Endothelial cell of umbilical vein (primary cell): ENCODE measurements around the gene INPP5A. TPM values are rescaled to one million over a fixed set of nuclear protein-coding genes. Genes with fewer than 3 reads are reported as not detected.

Experiments
- BruUV-seq: library from RNA; stranded (reverse); fragments of 400-500 nt; replicated peaks from 2 replicates; lab custom pipeline; 2021; lab: Mats Ljungman, UMichigan
- CTCF ChIA-PET: fragments of 300-600, 350-600 bp; sonication (Branson Sonifier 250); formaldehyde crosslinking; loops from one replicate; lab custom pipeline; 2021; ENCODE audit warnings: antibody characterized with exemption, inconsistent platforms; lab: Charles Lee
- POLR2A ChIA-PET: fragments of 300-600, 350-600 bp; sonication (Branson Sonifier 250); formaldehyde crosslinking; loops from one replicate; lab custom pipeline; 2021; ENCODE audit warnings: antibody characterized with exemption, inconsistent platforms; lab: Charles Lee
- DNase-seq: peaks from one replicate; pipeline ENCODE4 v3.0.0-alpha.2; 2011; ENCODE audit warnings: low read depth, low spot score
- FAIRE-seq: peaks from 2 replicates; lab custom pipeline; 2011; peaks lifted over from hg19 to GRCh38; lab: Jason Lieb, UNC
- H2AFZ ChIP-seq: 2 replicates; pipeline ENCODE4 v1.6.0; 2012; ENCODE audit warnings: low read depth, low read length, control low read depth, inconsistent platforms
- H3K27ac ChIP-seq: 2 replicates; pipeline ENCODE4 v1.5.1; 2011; ENCODE audit warnings: low read depth, mild to moderate bottlenecking, control low read depth, low read length, moderate library complexity; ENCODE audit not compliant: insufficient read depth
- H3K27me3 ChIP-seq, 2 experiments: 2 replicates each; pipeline versions ENCODE4 v1.6.0 to v1.6.1; 2011; ENCODE audit warnings: low read length in 2 of 2, mixed read lengths in 1 of 2; ENCODE audit not compliant: control insufficient read depth in 2 of 2, insufficient read depth in 2 of 2
- H3K36me3 ChIP-seq, 2 experiments: 2 replicates in 1 of 2; 3 replicates in 1 of 2; pipeline ENCODE4 v1.5.1; 2011; ENCODE audit warnings: low read length in 2 of 2, mild to moderate bottlenecking in 1 of 2, moderate library complexity in 1 of 2; ENCODE audit not compliant: control insufficient read depth in 2 of 2, insufficient read depth in 2 of 2; ENCODE audit errors: extremely low read depth in 1 of 2
- H3K4me1 ChIP-seq: 3 replicates; pipeline ENCODE4 v1.5.1; 2011; ENCODE audit warnings: mild to moderate bottlenecking, low read length; ENCODE audit not compliant: control insufficient read depth, insufficient read depth; ENCODE audit errors: extremely low read depth
- H3K4me2 ChIP-seq: 2 replicates; pipeline ENCODE4 v1.6.1; 2011; ENCODE audit warnings: low read length, control low read depth, mixed read lengths; ENCODE audit not compliant: insufficient read depth
- H3K4me3 ChIP-seq, 3 experiments: fragments of 200-600 bp in 1 of 3; sonication (generic), shearing (Covaris generic) in 1 of 3; replicated peaks in 1 of 3; 2 replicates each; pipeline ENCODE4 v1.5.1; 2011 to 2016; ENCODE audit warnings: control low read depth in 3 of 3, low read length in 3 of 3, mild to moderate bottlenecking in 2 of 3, inconsistent platforms in 1 of 3, low read depth in 1 of 3, moderate library complexity in 1 of 3; ENCODE audit not compliant: insufficient read depth in 1 of 3
- H3K79me2 ChIP-seq: 2 replicates; pipeline ENCODE4 v1.6.0; 2012; ENCODE audit warnings: low read length, inconsistent platforms; ENCODE audit not compliant: control insufficient read depth, insufficient read depth
- H3K9ac ChIP-seq: replicated peaks from 2 replicates; pipeline ENCODE3; 2011; ENCODE audit warnings: low read length, control low read depth; ENCODE audit not compliant: insufficient read depth; ENCODE audit errors: extremely low read depth
- H3K9me1 ChIP-seq: replicated peaks from 3 replicates; pipeline ENCODE4 v1.6.0; 2011; ENCODE audit warnings: mild to moderate bottlenecking, low read length; ENCODE audit not compliant: control insufficient read depth, insufficient read depth; ENCODE audit errors: extremely low read depth
- H3K9me3 ChIP-seq: replicated peaks from 2 replicates; pipeline ENCODE4 v1.5.1; 2012; ENCODE audit warnings: low read length, inconsistent platforms; ENCODE audit not compliant: control insufficient read depth, insufficient read depth
- H4K20me1 ChIP-seq: replicated peaks from 2 replicates; pipeline ENCODE3; 2011; ENCODE audit warnings: mild to moderate bottlenecking, low read length; ENCODE audit not compliant: control insufficient read depth, insufficient read depth; ENCODE audit errors: extremely low read depth
- EZH2 ChIP-seq: IDR thresholded peaks from 2 replicates; pipeline ENCODE4 v1.6.1; 2012; ENCODE audit warnings: borderline replicate concordance, low read depth, mild to moderate bottlenecking, moderate library complexity, low read length, inconsistent platforms; ENCODE audit not compliant: severe bottlenecking
- FOS ChIP-seq: IDR thresholded peaks from 2 replicates; pipeline ENCODE4 v1.6.1; 2011; ENCODE audit warnings: mild to moderate bottlenecking, low read length, moderate library complexity, borderline replicate concordance; ENCODE audit not compliant: insufficient read depth
- GATA2 ChIP-seq: IDR thresholded peaks from 2 replicates; pipeline ENCODE4 v1.7.0; 2011; ENCODE audit warnings: low read depth, mild to moderate bottlenecking, moderate library complexity, mixed read lengths, low read length; ENCODE audit not compliant: insufficient read length, insufficient read depth
- JUN ChIP-seq: IDR thresholded peaks from 2 replicates; pipeline ENCODE4 v1.6.1; 2011; ENCODE audit warnings: borderline replicate concordance, low read depth; ENCODE audit not compliant: insufficient read length, insufficient read depth
- MYC ChIP-seq: IDR thresholded peaks from one replicate; pipeline ENCODE4 v1.6.1; 2011; ENCODE audit warnings: mild to moderate bottlenecking, low read depth, low read length
- POLR2A ChIP-seq: IDR thresholded peaks from 2 replicates; pipeline ENCODE4 v1.6.1; 2012; ENCODE audit warnings: low read depth, mild to moderate bottlenecking, control low read depth, low read length
- POLR2AphosphoS5 ChIP-seq: IDR thresholded peaks from 2 replicates; pipeline ENCODE4 v1.6.1; 2012; ENCODE audit warnings: low read depth, mild to moderate bottlenecking, control low read depth, low read length, moderate library complexity; ENCODE audit not compliant: insufficient read depth
- dilution Hi-C: fragments of 300-500 bp; cut with MboI; formaldehyde crosslinking; loops from one replicate; pipeline ENCODE4 v1.15.0; 2019; ENCODE audit warnings: low sequenced_read_pairs; ENCODE audit not compliant: extremely low pct_ligation_motif_present
- intact Hi-C: fragments of 100-400 bp; cut with micrococcal nuclease; formaldehyde crosslinking; loops from one replicate; pipeline ENCODE4 v1.10.0; 2022
- polyA plus RNA-seq, 4 experiments: library from polyadenylated mRNA; depleted of rRNA in 3 of 4; stranded (reverse) in 3 of 4; unstranded in 1 of 4; fragments of >200 nt; gene quantifications; 2 replicates each; pipeline versions ENCODE4 v1.2.1 to v1.2.3, GENCODE V29; 2011 to 2012; ENCODE audit warnings: missing spikeins in 1 of 4
- total RNA-seq: library from RNA; stranded (reverse); gene quantifications from 2 replicates; pipeline ENCODE4 v1.2.3, GENCODE V29; 2021
- TF ChIP-seq, protein P1 (sequence below): IDR thresholded peaks from 2 replicates; pipeline ENCODE4 v1.6.1; 2011; ENCODE audit not compliant: insufficient read depth, insufficient read length
- TF ChIP-seq, protein P2 (sequence below), 2 donors: IDR thresholded peaks; 1 replicate in 1 of 2; 2 replicates in 1 of 2; pipeline ENCODE4 v1.5.1; 2011; ENCODE audit warnings: low read length in 2 of 2, mild to moderate bottlenecking in 2 of 2, moderate library complexity in 2 of 2, control low read depth in 1 of 2, inconsistent platforms in 1 of 2, low read depth in 1 of 2; ENCODE audit not compliant: insufficient read depth in 1 of 2; ENCODE audit errors: extremely low read depth in 1 of 2

The INPP5A gene
- total and polyA plus RNA-seq, 2 donors (not counting 3 experiments of a cell fraction or from before 2014, with no cell fraction given), result 22.9 to 33.2 TPM

DNA sequence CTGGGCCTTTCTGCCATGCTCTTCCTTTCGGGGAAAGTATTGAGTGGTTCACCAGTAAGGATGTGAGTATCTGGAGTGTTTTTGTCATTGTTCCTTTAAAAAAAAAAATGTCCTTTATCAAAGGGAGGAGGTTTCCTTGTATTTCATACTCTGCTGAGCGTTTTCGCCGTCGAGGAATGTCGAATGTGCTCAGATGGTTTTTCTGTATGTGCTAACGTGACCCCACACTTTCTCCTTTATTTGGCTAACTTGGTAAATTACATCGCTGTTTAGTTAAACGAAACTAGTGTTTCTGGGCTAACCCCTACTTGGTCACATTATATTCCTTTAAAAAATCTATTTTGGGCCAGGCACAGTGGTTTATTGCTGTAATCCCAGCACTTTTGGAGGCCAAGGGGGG, 45.9 kb downstream of the INPP5A start:
- DNase-seq (no peak), FAIRE-seq (peak; percentile 58)
- dilution Hi-C loops (no loop called here), intact Hi-C loops (loop anchor here (1.0 kb wide), 1 partner anchor 11 kb away; no protein-coding TSS in a partner anchor)
- Histone ChIP-seq H2AFZ (no peak overlapping the region), H3K9me1 (no peaks in the 10 kb centered on the region), H3K36me3 (no peaks in the 10 kb centered on the region), H4K20me1 (no peaks in the 10 kb centered on the region), H3K27me3 (no peaks in the 10 kb centered on the region), H3K4me3 (no peak overlapping the region), H3K27ac (no peak overlapping the region), H3K4me2 (no peak overlapping the region), H3K4me1 (peaks cover 12% of the 10 kb centered on the region), H3K9me3 (no peaks in the 10 kb centered on the region), H3K9ac (no peak overlapping the region), H3K79me2 (peaks cover 2% of the 10 kb centered on the region)
- TF ChIP-seq FOS (no peak), POLR2AphosphoS5 (no peak), POLR2A (no peak), MYC (no peak), JUN (no peak), GATA2 (no peak), EZH2 (no peak)
- TF ChIP-seq, protein P1, sequence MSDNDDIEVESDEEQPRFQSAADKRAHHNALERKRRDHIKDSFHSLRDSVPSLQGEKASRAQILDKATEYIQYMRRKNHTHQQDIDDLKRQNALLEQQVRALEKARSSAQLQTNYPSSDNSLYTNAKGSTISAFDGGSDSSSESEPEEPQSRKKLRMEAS, result no peak
- TF ChIP-seq, protein P2, sequence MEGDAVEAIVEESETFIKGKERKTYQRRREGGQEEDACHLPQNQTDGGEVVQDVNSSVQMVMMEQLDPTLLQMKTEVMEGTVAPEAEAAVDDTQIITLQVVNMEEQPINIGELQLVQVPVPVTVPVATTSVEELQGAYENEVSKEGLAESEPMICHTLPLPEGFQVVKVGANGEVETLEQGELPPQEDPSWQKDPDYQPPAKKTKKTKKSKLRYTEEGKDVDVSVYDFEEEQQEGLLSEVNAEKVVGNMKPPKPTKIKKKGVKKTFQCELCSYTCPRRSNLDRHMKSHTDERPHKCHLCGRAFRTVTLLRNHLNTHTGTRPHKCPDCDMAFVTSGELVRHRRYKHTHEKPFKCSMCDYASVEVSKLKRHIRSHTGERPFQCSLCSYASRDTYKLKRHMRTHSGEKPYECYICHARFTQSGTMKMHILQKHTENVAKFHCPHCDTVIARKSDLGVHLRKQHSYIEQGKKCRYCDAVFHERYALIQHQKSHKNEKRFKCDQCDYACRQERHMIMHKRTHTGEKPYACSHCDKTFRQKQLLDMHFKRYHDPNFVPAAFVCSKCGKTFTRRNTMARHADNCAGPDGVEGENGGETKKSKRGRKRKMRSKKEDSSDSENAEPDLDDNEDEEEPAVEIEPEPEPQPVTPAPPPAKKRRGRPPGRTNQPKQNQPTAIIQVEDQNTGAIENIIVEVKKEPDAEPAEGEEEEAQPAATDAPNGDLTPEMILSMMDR (IDR thresholded peaks at IDR 0.05; ENCODE audit: extremely low read depth in 1 of 2, insufficient read depth in 1 of 2, low read depth in 1 of 2, low read length in 2 of 2), result no peak
- POLR2A ChIA-PET, result no interaction called here
- CTCF ChIA-PET, result no interaction called here
- BruUV-seq, result no TSS peak
